ENCODE data around the gene DAPK1.

- TF ChIP-seq CTCF (IDR thresholded peaks at IDR 0.05; ENCODE audit: borderline replicate concordance, extremely low read depth, low read length, poor library complexity, severe bottlenecking) (no peak), EZH2 (IDR thresholded peaks at IDR 0.05; ENCODE audit: borderline replicate concordance, low read depth, low read length, severe bottlenecking) (no peak)
Measured at GRCh38 chr9:87481890-87482855, 15.5 kb upstream of the DAPK1 start.

Data from DND-41 (cell line).